Transverse colon (tissue), 4 donors: ENCODE measurements around the gene COX7B. TPM values are rescaled to one million over a fixed set of nuclear protein-coding genes. Genes with fewer than 3 reads are reported as not detected.
A peak's percentile ranks its signal among the peaks of the same experiment; 100 is the strongest.

Experiments used
- DNase-seq: peaks from one replicate; pipeline ENCODE4 v3.0.0-alpha.2; 2019
- H3K27ac ChIP-seq, 4 donors: fragments of 200-600 bp; sonication (generic); 2 replicates each; pipeline ENCODE4 v1.5.1; 2016 to 2018; ENCODE audit warnings: inconsistent platforms in 4 of 4
- H3K27me3 ChIP-seq: fragments of 200-600 bp; sonication (generic); 2 replicates; pipeline ENCODE4 v1.5.1; 2017; ENCODE audit warnings: inconsistent platforms
- H3K36me3 ChIP-seq, 4 donors: fragments of 200-600 bp; sonication (generic); 2 replicates each; pipeline ENCODE4 v1.5.1; 2017 to 2019; ENCODE audit warnings: inconsistent platforms in 4 of 4
- H3K4me1 ChIP-seq, 4 donors: fragments of 200-600 bp; sonication (generic); 2 replicates each; pipeline ENCODE4 v1.5.1; 2017 to 2020; ENCODE audit warnings: inconsistent platforms in 4 of 4
- H3K4me3 ChIP-seq, 4 donors: fragments of 200-600 bp; sonication (generic); 1 replicate in 1 of 4; 2 replicates in 3 of 4; pipeline versions ENCODE4 v1.5.1 to v1.6.1; 2017 to 2019; ENCODE audit warnings: inconsistent platforms in 4 of 4
- H3K9me3 ChIP-seq, 2 donors: fragments of 200-600 bp; sonication (generic); 2 replicates each; pipeline ENCODE4 v1.5.1; 2017 to 2019; ENCODE audit warnings: inconsistent platforms in 2 of 2
- CTCF ChIP-seq, 5 experiments: fragments of 200-600 bp in 3 of 5; fragments of 450-650 bp in 2 of 5; sonication (generic) in 3 of 5; IDR thresholded peaks; 1 replicate in 2 of 5; 2 replicates in 3 of 5; pipeline ENCODE4 v1.5.1; 2016 to 2017; ENCODE audit warnings: antibody characterized with exemption in 5 of 5, inconsistent platforms in 3 of 5, mild to moderate bottlenecking in 2 of 5, moderate library complexity in 1 of 5
- EP300 ChIP-seq: sonication (generic); formaldehyde crosslinking; IDR thresholded peaks from one replicate; pipeline ENCODE4 v1.6.1; 2017; ENCODE audit warnings: antibody characterized with exemption, low read depth
- POLR2A ChIP-seq: fragments of 450-650 bp; IDR thresholded peaks from one replicate; pipeline ENCODE4 v1.6.1; 2016; ENCODE audit warnings: antibody characterized with exemption, mild to moderate bottlenecking, moderate library complexity
- POLR2AphosphoS5 ChIP-seq, 3 donors: sonication (generic); formaldehyde crosslinking; IDR thresholded peaks; one replicate each; pipeline ENCODE4 v1.6.1; 2016; ENCODE audit warnings: antibody characterized with exemption in 3 of 3
- WGBS, 2 donors: methylation state at CpG; one replicate each; pipeline ENCODE4 v1.1.5; 2018; ENCODE audit warnings: low coverage in 1 of 2; 5-methylcytosine and 5-hydroxymethylcytosine counted together
- in situ Hi-C, 4 donors: fragments of 200-750 bp; cut with MboI; loops; one replicate each; pipeline versions ENCODE4 v1.15.0 to v1.15.1; 2017; ENCODE audit warnings: low sequenced_read_pairs in 3 of 4, low pct_ligation_motif_present in 1 of 4, low pct_unique_long_range_greater_than_20kb in 1 of 4
- intact Hi-C: fragments of 100-400 bp; cut with DNase I; formaldehyde crosslinking; loops from one replicate; pipeline ENCODE4 v1.15.1; 2023; ENCODE audit warnings: low total_unique reads
- small RNA-seq, 4 donors: library from RNA; depleted of rRNA; stranded (forward); fragments of <200 nt; gene quantifications; one replicate each; pipeline ENCODE3, GENCODE V24; 2016
- total RNA-seq, 4 donors: library from RNA; depleted of rRNA; stranded (reverse); fragments of >200 nt; gene quantifications; one replicate each; pipeline ENCODE4 v1.1.0, GENCODE V29; 2016

Gene COX7B
- total RNA-seq, 4 donors from 2014 or later: 48.3 to 755 (median 441) TPM

DNA sequence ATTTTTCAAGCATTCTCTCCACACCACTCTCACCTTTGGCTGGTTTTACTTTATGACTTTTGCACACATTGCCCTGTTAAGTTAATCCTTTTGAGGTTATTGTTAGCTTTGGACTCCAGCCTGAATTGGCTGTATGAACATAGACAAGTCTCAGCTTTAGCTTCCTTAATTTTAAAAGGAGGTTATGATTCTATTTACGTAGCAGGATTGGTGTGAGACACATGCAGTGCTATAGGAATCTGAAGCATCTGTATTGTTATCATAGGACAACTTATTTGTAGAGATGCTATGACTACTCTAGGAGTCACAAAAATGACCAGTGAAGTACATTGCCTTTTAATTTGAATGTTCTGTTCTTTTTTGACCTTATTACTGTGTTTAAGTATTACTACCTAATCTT lies 54.4 kb downstream of the COX7B start:
- in situ Hi-C loops (no loop called here), intact Hi-C loops (no loop called here)
- no peak for DNase-seq
- Histone ChIP-seq H3K4me3 (no peak overlapping the region), H3K27me3 (no peaks in the 10 kb centered on the region), H3K4me1 (peaks cover 0 to 9% (median 0%) of the 10 kb centered on the region in 4 donors), H3K9me3 (no peaks in the 10 kb centered on the region), H3K27ac (peak overlapping the region in 2 of 4 donors; percentile 22 to 39), H3K36me3 (no peaks in the 10 kb centered on the region)
- TF ChIP-seq POLR2A (no peak), POLR2AphosphoS5 (IDR thresholded peaks at IDR 0.05) (no peak), CTCF (IDR thresholded peaks at IDR 0.05) (no peak), EP300 (no peak)
- WGBS, 2 donors: 41% methylated on average over 1 of the region's 1 CpG; no CpG with 5 or more reads in 1 of the 2 donors

Small RNAs within 50 kb of the gene (small RNA-seq; reads per million reads assigned to genes)
- gene RN7SL460P: 0 reads per million in 4 donors

Other genes with a start within 250 kb of the COX7B start
- 100 to 1,000 TPM in 1 of 4 donors, 10 to 100 TPM in 3; 57.9 to 547 (median 74.5) TPM for gene ATRX, start 113.3 kb upstream of the COX7B start, total RNA-seq
- gene MAGT1, start 4.0 kb upstream of the COX7B start, total RNA-seq: 10 to 100 TPM; 25.1 to 49.2 (median 34.2) TPM
- gene ATP7A, start 11.2 kb downstream of the COX7B start, total RNA-seq: 10 to 100 TPM in 1 of 4 donors, 1 to 10 TPM in 3; 1.1 to 13.8 (median 6.3) TPM
- gene PGAM4, start 70.2 kb downstream of the COX7B start, total RNA-seq: not detected
- gene PGK1, start 204.8 kb downstream of the COX7B start, total RNA-seq: 100 to 1,000 TPM in 3 of 4 donors, 10 to 100 TPM in 1; 35.6 to 207 (median 181) TPM
- 10 to 100 TPM in 1 of 4 donors, 1 to 10 TPM in 3; 2.6 to 13.2 (median 6.6) TPM for gene TAF9B, start 240.2 kb downstream of the COX7B start, total RNA-seq